Esophagus mucosa (tissue), 1 donor: ENCODE measurements around the gene BMP2K. TPM values are rescaled to one million over a fixed set of nuclear protein-coding genes. Genes with fewer than 3 reads are reported as not detected.
"Not testable (repeated sequence)": the region's sequence is repeated elsewhere in the genome, so short reads cannot be mapped to it uniquely, and the experiment has no call there.

Experiments used
- ATAC-seq: fragments of 200-7000 bp; cut with Tn5 transposase; one replicate; pipeline ENCODE4 v1.9.1; 2020
- total RNA-seq: library from RNA; stranded (reverse); gene quantifications from one replicate; pipeline ENCODE4 v1.2.4, GENCODE V29; 2023
- donor health status: DM: yes; HTN: yes; CAD: no.

Gene BMP2K
- total RNA-seq, 1 donor from 2014 or later: 42.4 TPM

DNA sequence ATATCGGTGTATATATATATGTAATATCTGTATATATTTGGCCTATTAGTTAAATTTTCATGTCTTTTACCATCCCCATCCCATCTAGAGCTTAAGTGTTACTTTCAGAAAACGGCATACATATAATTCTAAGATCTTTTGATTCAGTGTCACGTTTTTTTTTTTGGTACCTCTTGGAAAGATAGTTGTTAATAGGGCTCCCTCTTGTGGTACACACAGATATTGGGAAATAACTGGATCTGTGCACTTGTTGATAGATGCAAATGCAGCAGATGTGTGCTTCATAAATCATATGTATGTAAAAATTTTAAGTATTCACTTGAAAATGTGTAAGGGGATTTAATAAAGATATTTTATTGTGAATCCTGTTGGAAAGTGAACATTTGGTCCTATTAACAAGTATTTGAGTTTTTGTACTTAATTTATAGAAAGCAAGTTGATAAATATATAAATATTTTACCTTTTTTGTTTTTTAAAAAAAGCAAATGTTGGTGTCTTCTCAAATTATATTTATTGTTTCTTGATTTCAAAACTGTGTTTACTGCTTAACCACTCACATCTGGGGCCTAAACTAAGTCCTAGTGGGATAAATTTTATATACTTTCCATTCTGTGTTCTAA, 88.4 kb downstream of the BMP2K start:
- peak; percentile 74 for ATAC-seq

DNA sequence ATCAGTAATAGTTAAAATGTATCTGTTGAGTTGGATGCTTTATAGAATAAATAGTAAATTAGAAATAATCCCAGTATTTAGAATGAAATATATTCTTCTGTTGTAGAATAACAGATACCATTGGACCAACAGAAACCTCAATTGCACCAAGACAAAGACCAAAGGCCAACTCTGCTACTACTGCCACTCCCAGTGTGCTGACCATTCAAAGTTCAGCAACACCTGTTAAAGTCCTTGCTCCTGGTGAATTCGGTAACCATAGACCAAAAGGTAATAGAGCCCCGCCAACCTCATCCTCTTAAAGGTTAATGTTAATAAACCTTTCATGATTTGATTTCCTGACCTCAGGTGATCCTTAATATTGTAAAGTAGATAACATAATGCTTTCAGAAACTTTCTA, 89.3 kb downstream of the BMP2K start:
- ATAC-seq: no peak

DNA sequence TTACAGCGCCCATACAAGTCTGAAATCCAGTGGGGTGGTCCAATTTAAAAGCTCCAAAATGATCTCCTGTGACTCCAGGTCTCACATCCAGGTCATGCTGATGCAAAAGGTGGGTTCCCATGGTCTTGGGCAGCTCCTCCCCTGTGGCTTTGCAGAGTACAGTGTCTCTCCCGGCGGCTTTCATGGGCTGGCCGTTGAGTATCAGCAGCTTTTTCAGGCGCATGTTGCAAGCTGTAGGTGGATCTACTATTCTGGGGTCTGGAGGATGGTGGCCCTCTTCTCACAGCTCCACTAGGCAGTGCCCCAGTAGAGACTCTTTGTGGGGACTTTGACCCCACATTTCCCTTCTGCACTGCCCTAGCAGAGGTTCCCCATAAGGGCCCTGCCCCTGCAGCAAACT, 92.6 kb downstream of the BMP2K start:
- ATAC-seq: not testable (repeated sequence)

DNA sequence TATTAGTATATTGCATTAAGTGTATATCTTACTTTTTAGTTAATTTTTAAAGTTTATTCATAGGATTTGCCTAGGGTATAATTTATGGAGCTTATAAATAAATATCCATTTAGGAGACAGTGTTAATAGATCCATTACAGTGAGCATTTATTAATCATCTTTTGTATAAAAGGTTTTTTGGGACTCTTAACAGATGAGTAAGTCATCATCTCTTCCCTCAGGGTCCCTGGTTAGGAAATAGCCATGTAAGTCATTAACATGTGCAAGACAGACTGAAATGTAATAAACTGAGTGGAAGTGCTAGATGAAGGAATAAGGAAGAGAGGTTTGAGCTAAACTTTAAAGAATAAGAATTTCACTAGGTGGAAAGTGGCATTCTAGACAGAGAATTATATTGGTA, 93.9 kb downstream of the BMP2K start:
- ATAC-seq: no peak

DNA sequence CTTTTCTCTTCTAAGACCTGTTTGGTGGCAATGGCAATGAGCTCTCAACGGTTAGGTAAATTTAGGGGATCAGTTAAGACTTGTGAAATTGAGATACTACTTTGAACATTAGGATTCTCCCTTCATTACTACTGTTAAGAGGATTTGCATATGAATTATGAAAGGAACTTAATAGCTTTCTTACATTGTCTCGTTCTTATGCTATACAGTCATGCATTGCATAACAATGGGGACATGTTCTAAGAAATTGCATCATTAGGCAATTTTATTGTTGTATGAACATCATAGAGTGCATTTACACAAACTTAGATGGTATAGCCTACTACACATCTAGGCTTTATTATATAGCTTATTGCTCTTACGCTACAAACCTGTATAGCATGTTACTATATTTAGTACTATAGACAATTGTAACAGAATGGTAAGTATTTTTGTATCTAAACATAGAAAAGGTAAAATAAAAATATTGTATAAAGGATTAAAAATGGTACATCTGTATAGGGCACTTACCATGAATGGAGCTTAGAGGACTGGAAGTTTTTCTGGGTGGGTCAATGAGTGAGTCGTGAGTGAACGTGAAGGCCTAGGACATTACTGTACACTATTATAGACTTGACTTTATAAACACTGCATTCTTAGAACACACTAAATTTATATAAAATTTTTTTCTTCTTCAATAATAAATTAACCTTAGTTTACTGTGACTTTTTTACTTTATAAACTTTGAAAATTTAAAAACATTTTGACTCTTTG, 100.6 kb downstream of the BMP2K start:
- ATAC-seq: peak; percentile 93

DNA sequence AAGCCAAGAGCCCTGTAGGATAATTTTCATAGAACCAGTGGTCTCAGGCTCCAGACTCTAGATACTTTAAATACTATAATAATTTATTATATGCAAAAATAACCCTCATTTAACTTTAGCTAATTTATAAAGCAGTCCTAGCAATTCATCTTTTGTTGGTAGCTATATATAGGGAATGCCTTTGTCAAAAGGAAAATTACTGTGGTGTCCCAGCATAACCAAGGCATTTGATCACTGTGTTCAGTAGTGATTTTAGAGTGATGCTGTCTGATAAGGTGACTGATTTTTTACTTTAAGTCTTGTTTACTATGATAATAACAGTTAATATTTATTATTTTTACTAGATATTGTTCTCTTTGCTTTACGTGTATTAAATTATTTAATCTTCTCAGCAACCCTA, 101.9 kb downstream of the BMP2K start:
- no peak for ATAC-seq

DNA sequence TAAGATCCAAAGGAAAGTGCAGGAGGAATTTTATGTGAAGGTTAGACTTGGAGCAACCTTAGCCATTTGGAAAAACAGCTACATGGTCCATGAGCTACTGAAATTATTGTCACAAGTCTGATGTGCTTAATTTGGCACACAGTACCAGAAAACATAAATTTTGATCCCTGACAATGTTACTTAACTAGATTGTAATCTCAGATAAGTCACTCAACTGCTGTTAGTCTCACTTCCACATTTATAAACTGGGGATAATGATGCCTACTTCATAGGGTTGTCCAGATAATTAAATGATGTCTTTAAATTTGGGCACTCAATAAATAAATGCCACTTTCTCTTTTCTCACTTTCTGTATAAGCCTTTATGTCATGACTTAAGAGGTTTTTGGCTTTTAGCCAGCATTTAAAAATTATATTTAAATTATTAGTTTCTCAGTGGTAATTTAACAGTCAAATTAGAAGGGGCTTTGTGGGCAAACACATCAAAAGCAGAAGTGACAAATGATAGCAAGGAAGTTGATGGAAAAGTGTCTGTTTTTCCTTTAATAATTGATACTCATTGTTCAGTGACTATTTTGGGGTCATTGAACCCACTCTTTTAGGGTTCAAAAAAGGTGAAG, 104.8 kb downstream of the BMP2K start:
- ATAC-seq: no peak

DNA sequence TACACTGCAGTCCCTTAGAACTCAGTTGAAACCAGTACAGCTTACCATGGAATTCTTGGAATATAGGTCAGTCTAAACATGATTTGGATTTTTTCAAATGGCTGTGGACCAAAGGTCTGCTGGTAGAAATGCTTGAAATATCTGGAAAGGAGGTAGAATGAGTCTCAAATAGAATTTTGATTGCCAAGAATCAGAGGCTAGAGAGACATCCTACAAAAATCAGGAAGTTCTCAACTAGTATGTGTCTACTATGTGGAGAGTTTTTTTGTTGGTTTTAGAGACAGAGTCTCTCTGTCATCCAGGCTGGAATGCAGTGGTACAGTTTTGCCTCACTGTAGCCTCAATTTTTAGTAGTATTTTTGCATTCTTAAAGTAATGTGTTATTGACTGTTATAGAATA, 109.4 kb downstream of the BMP2K start:
- no peak for ATAC-seq

DNA sequence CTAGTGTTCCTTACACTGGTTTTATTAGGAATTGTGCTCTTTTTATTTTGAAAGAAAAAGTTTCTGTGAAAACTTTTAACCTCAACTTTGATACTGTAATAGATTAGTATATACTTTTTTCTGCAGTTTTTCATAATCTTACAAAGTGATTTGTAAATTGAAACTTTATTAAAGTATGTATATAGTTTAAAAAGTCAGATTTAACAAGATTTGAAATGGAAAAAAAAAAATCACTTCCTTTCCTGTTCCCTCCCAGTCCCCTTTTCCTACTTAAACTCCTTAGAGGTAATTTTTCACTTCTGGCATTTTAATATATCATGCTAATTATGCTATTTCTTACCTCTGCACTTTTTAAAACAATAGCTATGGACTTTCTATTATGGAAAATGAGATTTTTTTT, 113.8 kb downstream of the BMP2K start:
- ATAC-seq: no peak

DNA sequence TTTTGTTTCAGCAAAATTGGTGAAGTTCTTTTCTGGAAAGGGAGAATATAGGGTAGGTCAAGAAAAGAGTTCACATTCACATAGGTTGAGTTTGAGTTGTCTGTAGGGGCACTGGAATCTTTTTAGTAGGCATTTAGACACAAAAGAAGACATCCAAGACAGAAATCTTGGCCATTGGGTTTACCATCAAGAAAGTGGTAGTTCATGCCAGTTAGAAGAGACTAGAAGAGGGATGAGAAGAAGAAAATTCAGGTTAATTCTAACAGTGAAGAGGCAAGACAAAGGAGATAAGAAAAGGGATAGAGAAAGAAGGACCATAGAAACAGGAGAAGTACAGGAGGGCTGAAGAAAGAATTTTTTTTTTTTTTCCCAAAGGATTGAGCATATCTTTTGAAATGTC, 123.2 kb downstream of the BMP2K start:
- no peak for ATAC-seq

DNA sequence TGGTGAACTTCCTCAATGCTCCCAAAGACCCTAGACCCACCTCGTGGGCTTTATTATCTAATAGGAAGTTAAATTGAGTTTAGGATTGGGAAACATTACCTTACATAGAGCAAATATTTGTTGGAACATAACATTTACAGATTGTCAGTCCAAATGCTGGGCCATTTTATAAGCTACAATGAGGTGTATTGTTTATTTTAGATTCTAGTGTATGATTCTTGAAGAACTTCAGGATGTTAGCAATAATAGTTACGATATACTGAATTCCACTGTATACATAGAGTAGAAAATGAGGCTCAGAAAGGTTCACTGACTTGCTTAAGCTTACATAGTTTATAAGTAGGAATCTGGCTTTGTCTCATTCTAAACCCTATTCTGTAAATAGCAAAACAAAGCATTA, 125.7 kb downstream of the BMP2K start:
- ATAC-seq: no peak

DNA sequence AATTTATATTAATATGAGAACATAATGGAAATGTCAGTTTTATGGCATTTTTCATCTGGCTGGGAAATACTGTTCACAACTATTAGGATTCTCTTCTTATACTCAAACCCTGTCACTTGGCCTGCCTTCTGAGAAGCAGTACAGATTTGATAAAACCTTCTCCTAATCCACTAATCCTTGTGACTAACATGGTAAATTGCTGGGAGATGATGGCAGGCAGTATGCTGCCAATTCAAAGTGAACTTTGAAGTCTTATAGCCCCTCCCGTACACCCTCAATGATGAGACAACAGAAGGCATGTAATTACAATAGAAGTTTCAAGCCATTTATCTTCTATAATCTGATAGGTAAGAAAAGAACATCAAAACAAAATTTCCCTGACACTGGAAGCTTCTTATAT, 126.1 kb downstream of the BMP2K start:
- ATAC-seq: no peak

DNA sequence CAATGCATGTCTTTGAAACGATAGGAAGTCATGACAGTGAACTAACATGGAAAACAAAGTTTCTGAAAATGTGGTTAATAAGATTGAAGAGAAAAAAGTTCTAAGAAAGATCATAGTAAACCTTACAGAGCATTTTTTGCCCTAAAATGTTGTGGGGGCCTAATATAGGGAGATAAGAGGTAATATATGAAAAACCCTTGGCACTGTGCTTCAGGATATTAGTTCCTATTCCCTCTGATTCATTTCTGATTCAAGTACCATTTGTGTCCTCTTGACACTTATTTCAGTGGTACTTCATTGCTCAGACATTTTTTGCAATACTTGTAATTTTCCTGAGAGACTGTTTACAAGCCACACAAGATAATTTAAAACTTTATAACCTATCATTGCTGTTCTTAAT, 128.0 kb downstream of the BMP2K start:
- no peak for ATAC-seq

DNA sequence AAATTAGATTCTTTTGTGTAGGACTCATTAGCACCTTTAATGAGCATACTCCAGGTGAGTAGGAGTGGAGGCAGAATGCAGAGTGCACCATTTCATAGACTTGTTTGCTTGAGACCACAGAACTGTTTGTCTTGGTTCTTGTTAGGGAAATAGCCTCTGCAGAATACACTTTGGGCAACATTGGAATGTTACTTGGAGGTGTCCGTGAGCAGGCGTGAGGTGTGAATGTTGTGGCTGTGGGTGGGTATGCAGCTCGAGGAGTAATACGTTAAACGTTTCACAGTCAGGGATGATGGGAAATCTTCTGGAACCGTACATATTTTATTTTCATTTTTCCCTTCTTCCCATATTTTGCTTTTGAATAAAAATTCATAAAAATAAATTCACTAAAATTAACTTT, 131.5 kb downstream of the BMP2K start:
- no peak for ATAC-seq

DNA sequence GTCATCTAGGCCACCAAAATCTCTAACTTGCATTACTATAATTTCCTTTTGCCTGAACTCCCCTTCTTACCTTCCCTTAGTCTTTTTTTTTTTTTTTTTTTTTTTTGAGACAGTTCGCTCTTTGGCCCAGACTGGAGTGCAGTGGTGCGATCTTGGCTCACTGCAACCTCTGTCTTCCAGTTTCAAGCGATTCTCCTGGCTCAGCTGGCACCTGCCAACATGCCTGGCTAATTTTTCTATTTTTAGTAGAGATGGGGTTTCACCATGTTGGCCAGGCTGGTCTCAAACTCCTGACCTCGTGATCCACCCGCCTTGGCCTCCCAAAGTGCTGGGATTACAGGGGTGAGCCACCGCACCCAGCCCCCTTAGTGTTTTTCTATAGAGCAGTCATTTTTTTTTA, 132.8 kb downstream of the BMP2K start:
- not testable (repeated sequence) for ATAC-seq

DNA sequence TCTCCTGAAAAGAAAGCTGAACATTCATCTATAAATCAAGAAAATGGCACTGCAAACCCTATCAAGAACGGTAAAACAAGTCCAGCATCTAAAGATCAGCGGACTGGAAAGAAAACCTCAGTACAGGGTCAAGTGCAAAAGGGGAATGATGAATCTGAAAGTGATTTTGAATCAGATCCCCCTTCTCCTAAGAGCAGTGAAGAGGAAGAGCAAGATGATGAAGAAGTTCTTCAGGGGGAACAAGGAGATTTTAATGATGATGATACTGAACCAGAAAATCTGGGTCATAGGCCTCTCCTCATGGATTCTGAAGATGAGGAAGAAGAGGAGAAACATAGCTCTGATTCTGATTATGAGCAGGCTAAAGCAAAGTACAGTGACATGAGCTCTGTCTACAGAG, 134.5 kb downstream of the BMP2K start:
- ATAC-seq: no peak

DNA sequence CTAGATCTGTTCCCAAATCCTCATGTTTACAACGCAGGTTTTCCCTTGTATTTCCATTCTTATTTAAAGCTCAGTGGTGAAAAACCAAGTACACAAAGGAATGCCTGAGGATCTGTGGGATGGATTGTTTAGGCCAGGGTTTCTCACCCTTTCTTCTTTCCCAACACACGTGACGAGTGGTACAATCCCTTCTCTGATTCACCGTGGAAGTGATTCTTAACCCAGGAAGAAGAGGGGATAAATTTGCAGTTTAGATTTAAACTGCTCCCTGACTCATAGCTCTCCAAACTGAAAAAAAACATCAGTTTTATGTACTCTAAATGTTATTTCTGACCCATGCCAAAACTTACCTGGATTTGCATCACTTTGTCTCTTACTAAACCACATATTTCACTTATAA, 146.1 kb downstream of the BMP2K start:
- no peak for ATAC-seq

DNA sequence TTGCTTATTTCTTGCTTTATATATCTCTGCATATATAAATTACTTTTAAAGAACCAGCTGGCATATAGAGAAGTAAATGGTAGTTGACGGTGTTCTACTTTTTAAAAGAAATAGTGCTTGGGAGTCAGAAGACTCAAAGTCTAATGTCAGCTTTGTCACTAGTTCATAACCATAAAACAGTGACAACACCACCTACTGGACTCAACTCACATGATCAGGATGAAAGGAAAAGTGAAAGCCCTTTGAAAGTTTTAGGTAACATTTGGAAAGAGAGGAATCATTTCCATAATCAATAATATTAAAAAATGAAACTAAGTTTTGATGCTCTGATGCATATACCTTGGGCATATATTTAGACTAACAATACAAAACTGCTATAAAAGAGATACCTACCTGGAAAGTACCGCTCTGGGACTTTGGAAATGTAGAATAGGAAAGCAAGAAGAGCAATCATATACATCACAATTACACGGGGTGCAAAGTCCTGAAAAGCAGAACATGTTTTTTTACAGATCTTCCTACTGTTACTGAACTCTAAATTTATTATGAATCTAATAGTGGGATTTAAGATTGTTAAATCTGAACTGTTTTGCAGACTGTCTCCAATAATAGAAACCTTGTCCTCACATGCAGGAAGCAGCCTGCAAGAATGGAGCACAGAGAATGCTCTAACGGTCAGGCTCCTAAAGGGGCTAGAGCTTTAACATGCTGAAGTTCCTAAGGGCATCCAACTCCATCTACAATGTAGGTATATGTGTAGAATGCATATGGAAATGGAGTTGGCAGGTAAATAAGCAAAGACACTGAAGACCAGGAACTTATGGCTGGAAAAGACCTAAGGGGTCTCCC, 147.5 kb downstream of the BMP2K start:
- no peak for ATAC-seq

DNA sequence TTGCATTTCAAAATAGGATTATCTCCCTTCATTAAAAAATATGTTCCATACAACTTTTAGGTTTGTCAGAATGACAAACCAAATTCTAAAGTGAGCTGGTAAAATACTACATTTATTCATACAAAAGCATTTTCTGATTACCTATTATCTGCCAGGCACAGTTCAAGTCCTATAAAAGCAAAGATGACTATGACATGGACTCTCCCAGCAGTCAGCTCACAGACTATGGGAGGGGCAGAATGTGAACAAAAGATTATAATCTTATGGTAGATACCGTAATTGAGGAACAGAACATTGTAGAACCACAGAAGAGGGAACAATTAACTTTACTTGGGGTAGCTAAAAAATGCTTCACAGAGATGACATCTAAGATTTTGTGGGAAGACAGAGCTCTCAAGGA, 150.7 kb downstream of the BMP2K start:
- no peak for ATAC-seq

DNA sequence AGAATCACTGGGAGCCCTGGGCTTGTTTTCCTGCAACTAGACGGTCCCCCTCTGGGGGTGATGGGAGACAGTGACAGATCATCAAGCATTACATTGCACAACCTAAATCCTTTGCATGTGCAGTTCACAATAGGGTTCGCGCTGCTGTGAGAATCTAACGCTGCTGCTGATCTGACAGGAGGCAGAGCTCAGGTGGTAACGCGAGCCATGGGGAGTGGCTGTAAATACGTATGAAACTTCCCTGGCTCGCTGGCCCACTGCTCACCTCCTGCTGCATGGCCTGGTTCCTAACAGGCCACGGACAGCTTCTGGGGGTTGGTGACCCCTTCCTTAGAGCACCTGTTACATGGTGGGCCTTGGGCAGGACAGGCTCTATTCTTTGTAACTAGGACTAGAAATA, 152.7 kb downstream of the BMP2K start:
- ATAC-seq: no peak

DNA sequence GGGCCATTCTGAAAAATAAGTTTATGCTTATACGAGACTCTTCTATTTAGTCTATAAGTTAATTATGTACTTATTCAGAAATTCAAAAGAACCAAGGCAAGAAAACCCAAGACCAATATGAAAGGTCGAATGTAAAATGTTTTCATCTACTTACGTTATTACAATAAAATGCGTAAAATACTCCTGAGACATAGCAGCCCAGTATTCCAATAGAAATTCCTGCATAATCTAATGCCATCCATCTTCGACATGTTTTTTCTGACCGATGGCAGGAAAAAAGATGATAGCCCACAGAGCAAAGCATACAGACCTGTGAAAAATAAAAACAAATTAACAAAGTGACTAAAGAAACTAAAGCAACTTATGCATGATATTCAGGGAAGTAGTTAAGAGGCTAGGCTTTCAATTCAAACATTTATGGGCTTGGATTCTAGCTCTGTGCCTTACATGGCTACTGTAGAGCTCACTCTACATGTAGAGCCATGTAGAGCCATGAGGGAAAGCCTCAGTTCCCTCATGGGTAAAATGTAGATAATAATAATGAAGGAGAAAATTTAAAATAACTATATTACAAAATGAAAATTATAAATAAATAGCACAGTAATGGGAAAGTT, 154.0 kb downstream of the BMP2K start:
- ATAC-seq: no peak

DNA sequence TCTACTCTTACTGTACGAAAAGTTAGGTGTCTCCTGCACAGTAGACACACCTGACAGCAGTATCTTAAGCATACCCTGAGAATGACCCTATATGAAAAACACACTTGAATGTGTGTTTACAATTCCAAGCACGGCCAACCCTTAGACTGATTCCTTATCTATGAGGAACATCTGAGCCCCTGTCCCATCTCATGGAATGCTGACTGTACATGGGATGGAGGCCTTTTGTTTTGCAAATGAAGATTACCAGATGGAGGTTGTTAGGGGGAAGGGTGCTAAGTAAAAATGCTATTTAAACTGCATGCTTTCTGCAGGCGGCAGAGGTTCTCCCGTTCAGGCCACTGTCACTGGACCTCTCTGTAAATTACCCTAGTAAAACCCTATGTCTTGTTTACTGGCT, 160.8 kb downstream of the BMP2K start:
- ATAC-seq: no peak

DNA sequence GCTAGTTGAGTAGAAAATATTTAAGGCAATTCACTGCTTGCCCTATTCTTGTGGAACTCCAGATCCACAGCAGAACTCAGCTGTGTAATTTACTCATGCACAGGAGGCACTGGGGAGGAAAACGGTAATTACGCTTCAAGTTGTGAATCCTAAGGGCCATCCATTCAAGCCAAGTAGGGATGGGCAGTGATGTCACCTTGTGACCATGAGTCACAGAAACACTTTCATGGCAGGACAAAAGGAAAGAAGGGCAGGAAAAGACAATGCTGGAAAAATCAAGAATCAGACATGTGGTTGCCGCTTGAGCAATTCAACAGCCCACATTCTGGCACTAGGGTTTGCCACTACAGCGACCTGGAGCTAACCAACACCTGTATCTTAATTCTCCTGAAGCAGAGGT, 161.7 kb downstream of the BMP2K start:
- no peak for ATAC-seq
